NB4 (cell line): ENCODE measurements around the gene OLIG1.

Experiments
- CTCF ChIP-seq: IDR thresholded peaks from one replicate; pipeline ENCODE4 v1.5.1; 2012; ENCODE audit warnings: low read depth, low read length
- MAX ChIP-seq: IDR thresholded peaks from 2 replicates; pipeline ENCODE4 v1.6.1; 2011; ENCODE audit warnings: low read depth, low read length
- POLR2A ChIP-seq: IDR thresholded peaks from 2 replicates; pipeline ENCODE4 v1.6.1; 2011; ENCODE audit warnings: mild to moderate bottlenecking; ENCODE audit not compliant: insufficient read length; ENCODE audit errors: extremely low read depth

- TF ChIP-seq CTCF (no peak), MAX (no peak), POLR2A (no peak)
These were observed 48.8 kb upstream of the OLIG1 start for GRCh38 chr21:33021150-33021549.
